ENCODE results near the gene AGBL4. TPM values are rescaled to one million over a fixed set of nuclear protein-coding genes. Genes with fewer than 3 reads are reported as not detected.

AGBL4 gene
- total RNA-seq, 1 experiment from 2014 or later, result not detected

GRCh38 chr1:49622877-49623276 is 400.9 kb downstream of the AGBL4 start:
- H3K27me3 ChIP-seq (ENCODE audit: insufficient read depth, low read length), result no peaks in the 10 kb centered on the region
- no peak overlapping the region for H2AFZ ChIP-seq (ENCODE audit: low read depth, low read length, poor library complexity, severe bottlenecking)
- POLR2A ChIA-PET, result no interaction called here
- no peak overlapping the region for H3K9ac ChIP-seq (ENCODE audit: low read length)
- H3K4me3 ChIP-seq (replicated peaks in 1 of 2; ENCODE audit: low read depth in 1 of 2, low read length in 2 of 2), result no peak overlapping the region
- H3K4me2 ChIP-seq (ENCODE audit: low read length), result no peak overlapping the region
- H3K27ac ChIP-seq (ENCODE audit: low read depth, low read length), result no peak overlapping the region
- intact Hi-C loops (cut with micrococcal nuclease), result no loop called here
- CTCF ChIA-PET, result no interaction called here
- H3K79me2 ChIP-seq (ENCODE audit: insufficient read depth, low read length), result no peaks in the 10 kb centered on the region
- DNase-seq (ENCODE audit: low read depth, low spot score) (no peak), ATAC-seq (no peak)
- no peaks in the 10 kb centered on the region for H3K4me1 ChIP-seq (ENCODE audit: control insufficient read depth in 1 of 2, insufficient read depth in 2 of 2, low read length in 2 of 2)
- H3K9me3 ChIP-seq (ENCODE audit: control insufficient read depth in 1 of 2, insufficient read depth in 1 of 2, low read depth in 1 of 2, low read length in 2 of 2), result peaks cover 0 to 4% of the 10 kb centered on the region in 2 experiments; a peak in 2 of 4 replicates
- RAD21 ChIA-PET (ENCODE audit: low non-redundant PET in 1 of 2, low total read pairs in 2 of 2, uncharacterized antibody in 2 of 2, unreplicated experiment in 2 of 2), result no interaction called here
- H3K9me2 ChIP-seq (ENCODE audit: insufficient read depth), result no peaks in the 10 kb centered on the region
- no peak for TF ChIP-seq POLR2AphosphoS5 (IDR thresholded peaks at IDR 0.05; ENCODE audit: low read depth, low read length)
- TF ChIP-seq CTCF (IDR thresholded peaks at IDR 0.05 in 2 of 3, conservative IDR thresholded peaks at IDR 0.05 in 1 of 3; ENCODE audit: borderline replicate concordance in 1 of 3, insufficient read depth in 1 of 3, low read depth in 2 of 3, low read length in 2 of 3), result no peak
- no peak for TF ChIP-seq ZFX (IDR thresholded peaks at IDR 0.05)
- no peak for TF ChIP-seq CBX3 (IDR thresholded peaks at IDR 0.05; ENCODE audit: low read depth)
- no peak for TF ChIP-seq ZBTB33 (IDR thresholded peaks at IDR 0.05; ENCODE audit: extremely low read depth, insufficient replicate concordance, low read length)
- no peak for TF ChIP-seq EZH2 (IDR thresholded peaks at IDR 0.05)
- no peak for TF ChIP-seq ATF3 (IDR thresholded peaks at IDR 0.05)
- no peak for TF ChIP-seq YY1 (IDR thresholded peaks at IDR 0.05; ENCODE audit: extremely low read depth, insufficient replicate concordance, low read depth, low read length)
- no peaks in the 10 kb centered on the region for H4K20me1 ChIP-seq (ENCODE audit: insufficient read depth)
- H3K36me3 ChIP-seq (ENCODE audit: control insufficient read depth in 1 of 2, insufficient read depth in 2 of 2, low read length in 2 of 2), result no peaks in the 10 kb centered on the region
- BruUV-seq (replicated peaks), result no TSS peak

All from HCT116 (cell line).